Activated T-cell treated with anti-CD3 and anti-CD28 coated beads, Interleukin-2, amount 50 U/mL, for 24 hours (primary cell): ENCODE results near the gene CARD10.

Experiments used
- DNase-seq: peaks from one replicate; pipeline ENCODE4 v3.0.0-alpha.2; 2020
- H3K27ac Mint-ChIP-seq: 2 replicates; pipeline ENCODE4 v1.8.0; 2020; ENCODE audit warnings: mild to moderate bottlenecking, mixed read lengths
- H3K27me3 Mint-ChIP-seq: 2 replicates; pipeline ENCODE4 v1.8.0; 2020; ENCODE audit warnings: mixed read lengths
- H3K36me3 Mint-ChIP-seq: 2 replicates; pipeline ENCODE4 v1.8.0; 2020; ENCODE audit warnings: low read depth, mixed read lengths
- H3K4me1 Mint-ChIP-seq: 2 replicates; pipeline ENCODE4 v1.8.0; 2020; ENCODE audit warnings: low read depth, mixed read lengths
- H3K4me3 Mint-ChIP-seq: 2 replicates; pipeline ENCODE4 v1.8.0; 2020; ENCODE audit warnings: mild to moderate bottlenecking, moderate library complexity, mixed read lengths
- H3K9me3 Mint-ChIP-seq: 2 replicates; pipeline ENCODE4 v1.8.0; 2020; ENCODE audit warnings: mixed read lengths

Gene CARD10

GRCh38 chr22:37519268-37520195 is at the start of gene CARD10:
TSS of gene CARD10 (minus strand) at chr22:37519415. CDS start at chr22:37519200, 215 bp downstream.
- Mint-ChIP-seq H3K4me1 (peaks cover 6% of the 10 kb centered on the region), H3K27ac (no peak within 1 kb of the TSS), H3K4me3 (peak within 1 kb of the TSS; percentile 65), H3K36me3 (no peaks in the 10 kb centered on the region), H3K27me3 (peaks cover 52% of the 10 kb centered on the region), H3K9me3 (no peaks in the 10 kb centered on the region)
- peak; percentile 46 for DNase-seq

- H3K4me1 Mint-ChIP-seq: peaks cover 20% of the 10 kb centered on the region
- no peaks in the 10 kb centered on the region for H3K36me3 Mint-ChIP-seq
- DNase-seq: no peak
- H3K9me3 Mint-ChIP-seq: no peaks in the 10 kb centered on the region
- peaks cover 14% of the 10 kb centered on the region for H3K27me3 Mint-ChIP-seq
- H3K27ac Mint-ChIP-seq: no peak overlapping the region
- no peak overlapping the region for H3K4me3 Mint-ChIP-seq
Observed at GRCh38 chr22:37568448-37569008, 49.3 kb upstream of the CARD10 start.

DNA sequence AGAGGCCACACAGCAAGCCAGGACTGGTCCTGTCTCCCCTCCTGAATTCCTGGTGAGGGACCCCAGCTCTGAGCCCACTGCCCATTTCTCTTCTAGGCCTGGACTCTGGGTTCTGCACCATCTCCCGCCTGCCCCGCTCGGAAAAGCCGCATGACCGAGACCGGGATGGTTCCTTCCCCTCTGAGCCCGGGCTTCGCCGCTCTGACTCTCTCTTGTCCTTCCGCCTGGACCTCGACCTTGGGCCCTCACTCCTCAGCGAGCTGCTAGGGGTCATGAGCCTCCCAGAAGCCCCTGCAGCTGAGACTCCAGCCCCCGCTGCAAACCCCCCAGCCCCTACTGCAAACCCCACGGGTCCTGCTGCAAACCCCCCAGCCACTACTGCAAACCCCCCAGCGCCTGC is 48.8 kb upstream of the CARD10 start:
- no peak for DNase-seq
- no peaks in the 10 kb centered on the region for H3K9me3 Mint-ChIP-seq
- H3K27me3 Mint-ChIP-seq: peaks cover 19% of the 10 kb centered on the region
- no peak overlapping the region for H3K4me3 Mint-ChIP-seq
- H3K36me3 Mint-ChIP-seq: no peaks in the 10 kb centered on the region
- peaks cover 20% of the 10 kb centered on the region for H3K4me1 Mint-ChIP-seq
- no peak overlapping the region for H3K27ac Mint-ChIP-seq

GRCh38 chr22:37566903-37567798 is 47.9 kb upstream of the CARD10 start:
- peak overlapping the region; percentile 56 for H3K4me3 Mint-ChIP-seq
- no peaks in the 10 kb centered on the region for H3K36me3 Mint-ChIP-seq
- peaks cover 24% of the 10 kb centered on the region for H3K4me1 Mint-ChIP-seq
- peak overlapping the region; percentile 89 for H3K27ac Mint-ChIP-seq
- no peaks in the 10 kb centered on the region for H3K9me3 Mint-ChIP-seq
- H3K27me3 Mint-ChIP-seq: peaks cover 26% of the 10 kb centered on the region
- DNase-seq: peak; percentile 92

- Mint-ChIP-seq H3K9me3 (no peaks in the 10 kb centered on the region), H3K27me3 (peaks cover 34% of the 10 kb centered on the region), H3K36me3 (no peaks in the 10 kb centered on the region), H3K4me1 (peaks cover 32% of the 10 kb centered on the region), H3K27ac (peak overlapping the region; percentile 71), H3K4me3 (peak overlapping the region; percentile 15)
- peak; percentile 60 for DNase-seq
Observed at GRCh38 chr22:37566329-37566837, 47.2 kb upstream of the CARD10 start.

DNA sequence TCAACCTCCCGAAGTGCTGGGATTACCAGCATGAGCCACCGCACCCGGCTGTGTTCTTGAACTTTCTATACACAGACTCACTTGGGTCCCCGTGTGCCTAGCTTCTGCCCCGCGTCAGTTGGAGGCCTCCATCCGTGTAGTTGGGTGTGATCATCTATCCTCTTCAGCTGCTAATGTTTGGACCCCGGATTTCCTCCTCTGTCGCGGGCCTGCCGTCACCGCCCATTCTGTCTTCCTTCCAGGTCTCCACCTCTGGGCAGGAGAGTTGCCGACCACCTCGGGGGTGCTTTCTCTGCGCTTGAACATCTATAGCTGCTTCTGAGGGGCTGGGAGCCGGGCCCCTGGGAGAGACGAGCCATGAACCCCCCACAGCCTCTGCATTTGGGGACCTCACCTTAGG is 46.6 kb upstream of the CARD10 start:
- H3K27ac Mint-ChIP-seq: no peak overlapping the region
- H3K36me3 Mint-ChIP-seq: no peaks in the 10 kb centered on the region
- peaks cover 39% of the 10 kb centered on the region for H3K27me3 Mint-ChIP-seq
- DNase-seq: no peak
- H3K9me3 Mint-ChIP-seq: no peaks in the 10 kb centered on the region
- no peak overlapping the region for H3K4me3 Mint-ChIP-seq
- peaks cover 36% of the 10 kb centered on the region for H3K4me1 Mint-ChIP-seq

DNA sequence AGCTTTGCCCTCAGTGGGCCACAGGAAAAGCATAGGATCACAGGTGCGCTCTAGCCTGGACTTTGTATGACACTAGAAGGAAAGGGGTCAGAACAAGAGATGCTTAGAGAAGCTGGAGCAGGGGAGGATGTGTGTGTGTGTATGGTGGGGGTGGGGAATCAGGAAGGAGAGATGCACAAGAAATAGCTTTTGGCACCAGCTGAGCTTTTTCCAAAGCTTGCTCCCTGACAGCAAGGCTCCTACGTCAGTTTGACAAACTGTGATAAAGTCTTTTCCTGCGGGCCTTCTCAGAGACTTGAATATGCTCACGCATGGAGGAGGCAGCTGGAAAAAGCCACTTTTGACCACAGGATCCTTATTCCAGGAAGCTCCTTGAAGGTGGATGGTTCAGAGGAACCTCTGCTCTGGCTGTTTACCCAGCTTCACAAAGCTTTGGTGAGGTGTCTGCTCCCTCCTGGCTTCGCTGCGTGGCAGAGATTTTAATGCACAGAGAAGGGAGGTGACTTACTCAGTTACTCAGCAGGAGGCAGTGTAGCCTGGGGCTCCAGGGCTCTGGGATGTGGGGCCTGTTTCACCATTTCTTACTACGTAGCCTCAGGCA is 45.0 kb upstream of the CARD10 start:
- H3K9me3 Mint-ChIP-seq: no peaks in the 10 kb centered on the region
- peaks cover 38% of the 10 kb centered on the region for H3K4me1 Mint-ChIP-seq
- H3K4me3 Mint-ChIP-seq: no peak overlapping the region
- no peak overlapping the region for H3K27ac Mint-ChIP-seq
- DNase-seq: no peak
- H3K36me3 Mint-ChIP-seq: no peaks in the 10 kb centered on the region
- peaks cover 45% of the 10 kb centered on the region for H3K27me3 Mint-ChIP-seq

DNA sequence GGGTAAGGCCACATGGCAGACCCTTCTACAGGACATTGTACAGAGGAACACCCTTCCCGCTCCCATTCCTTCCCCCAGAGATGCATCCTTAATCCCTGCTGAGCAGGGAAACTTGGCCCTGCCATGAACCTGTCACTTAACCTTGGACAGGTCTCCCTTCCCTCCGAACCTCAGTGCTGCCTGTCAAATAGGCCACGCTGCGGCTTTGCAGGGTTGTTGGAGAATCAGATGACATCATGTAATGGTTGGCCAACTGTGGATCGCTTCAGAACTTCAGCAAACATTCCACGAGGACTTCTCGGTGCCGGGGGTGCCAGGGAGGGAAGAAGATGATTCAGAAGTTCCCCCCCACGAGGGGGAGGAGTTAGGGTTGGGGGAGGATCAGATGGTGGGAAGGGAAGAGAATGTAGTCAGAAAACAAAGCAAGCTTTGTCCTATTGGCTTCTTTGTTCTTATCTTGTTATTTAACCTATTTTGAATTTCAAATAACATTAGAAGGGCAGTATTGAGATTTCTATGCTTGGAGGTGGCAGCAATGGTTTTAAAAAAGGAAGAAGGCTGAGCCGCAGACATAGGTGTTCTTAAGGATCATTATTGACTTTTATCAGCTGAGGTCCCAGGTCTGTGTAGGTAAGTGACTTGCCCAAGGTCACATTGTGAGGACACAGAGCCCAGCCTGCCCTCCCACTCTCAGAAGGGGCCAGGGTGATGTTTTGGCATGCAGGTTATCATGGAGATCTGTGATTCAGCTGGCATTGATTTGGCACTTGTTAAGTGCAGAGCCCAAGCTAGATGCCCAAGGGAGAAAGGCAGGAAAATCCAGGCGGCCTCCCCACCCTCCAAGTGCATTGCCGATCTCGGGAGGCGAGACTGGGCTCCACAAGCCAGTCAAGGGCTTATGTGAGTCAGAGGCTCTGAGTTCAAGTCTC is 44.2 kb upstream of the CARD10 start:
- peaks cover 38% of the 10 kb centered on the region for H3K4me1 Mint-ChIP-seq
- no peak overlapping the region for H3K27ac Mint-ChIP-seq
- no peak for DNase-seq
- no peaks in the 10 kb centered on the region for H3K9me3 Mint-ChIP-seq
- H3K27me3 Mint-ChIP-seq: peaks cover 50% of the 10 kb centered on the region
- H3K36me3 Mint-ChIP-seq: no peaks in the 10 kb centered on the region
- no peak overlapping the region for H3K4me3 Mint-ChIP-seq

DNA sequence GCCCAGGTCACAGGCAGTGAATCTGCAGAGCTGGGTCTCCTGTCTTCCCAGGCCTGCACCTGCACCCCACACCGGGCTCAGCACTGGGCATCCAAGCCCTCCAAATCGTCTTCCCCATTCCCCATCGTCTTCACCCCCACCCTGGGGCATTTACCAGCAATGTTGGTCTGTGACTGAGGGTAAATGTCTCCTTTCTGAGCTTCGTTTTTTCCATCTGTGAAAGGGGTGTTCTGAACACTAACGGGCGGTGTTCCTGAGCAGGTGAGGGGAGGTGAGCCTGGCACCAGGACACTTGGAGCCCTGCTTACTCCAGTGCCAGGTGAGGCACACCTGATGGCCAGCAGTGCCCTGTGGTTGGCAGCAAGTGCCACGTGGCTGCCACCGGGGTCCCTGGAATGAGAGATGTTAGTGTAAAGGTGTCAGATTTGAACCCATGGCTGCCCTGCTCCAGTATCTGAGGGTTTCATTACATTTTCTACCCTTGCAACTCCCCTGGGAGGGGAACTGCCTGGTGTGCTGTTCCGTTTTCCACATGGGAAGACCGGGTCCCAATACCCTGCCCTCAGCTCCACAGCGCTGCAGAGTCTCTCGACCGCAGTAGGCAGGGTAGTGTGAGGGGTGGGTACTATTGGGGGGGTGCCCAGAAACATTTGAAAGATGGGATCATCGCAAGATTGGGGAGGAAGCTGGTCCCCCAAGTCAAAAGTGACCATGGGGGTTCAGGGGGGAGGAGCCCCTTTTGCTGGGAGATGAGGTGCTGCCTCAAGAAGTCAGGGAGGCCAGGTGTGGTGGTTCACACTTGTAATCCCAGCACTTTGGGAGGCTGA is 43.0 kb upstream of the CARD10 start:
- Mint-ChIP-seq H3K27ac (no peak overlapping the region), H3K4me3 (peak overlapping the region; percentile 47), H3K4me1 (peaks cover 34% of the 10 kb centered on the region), H3K36me3 (no peaks in the 10 kb centered on the region), H3K27me3 (peaks cover 58% of the 10 kb centered on the region), H3K9me3 (no peaks in the 10 kb centered on the region)
- DNase-seq: no peak

DNA sequence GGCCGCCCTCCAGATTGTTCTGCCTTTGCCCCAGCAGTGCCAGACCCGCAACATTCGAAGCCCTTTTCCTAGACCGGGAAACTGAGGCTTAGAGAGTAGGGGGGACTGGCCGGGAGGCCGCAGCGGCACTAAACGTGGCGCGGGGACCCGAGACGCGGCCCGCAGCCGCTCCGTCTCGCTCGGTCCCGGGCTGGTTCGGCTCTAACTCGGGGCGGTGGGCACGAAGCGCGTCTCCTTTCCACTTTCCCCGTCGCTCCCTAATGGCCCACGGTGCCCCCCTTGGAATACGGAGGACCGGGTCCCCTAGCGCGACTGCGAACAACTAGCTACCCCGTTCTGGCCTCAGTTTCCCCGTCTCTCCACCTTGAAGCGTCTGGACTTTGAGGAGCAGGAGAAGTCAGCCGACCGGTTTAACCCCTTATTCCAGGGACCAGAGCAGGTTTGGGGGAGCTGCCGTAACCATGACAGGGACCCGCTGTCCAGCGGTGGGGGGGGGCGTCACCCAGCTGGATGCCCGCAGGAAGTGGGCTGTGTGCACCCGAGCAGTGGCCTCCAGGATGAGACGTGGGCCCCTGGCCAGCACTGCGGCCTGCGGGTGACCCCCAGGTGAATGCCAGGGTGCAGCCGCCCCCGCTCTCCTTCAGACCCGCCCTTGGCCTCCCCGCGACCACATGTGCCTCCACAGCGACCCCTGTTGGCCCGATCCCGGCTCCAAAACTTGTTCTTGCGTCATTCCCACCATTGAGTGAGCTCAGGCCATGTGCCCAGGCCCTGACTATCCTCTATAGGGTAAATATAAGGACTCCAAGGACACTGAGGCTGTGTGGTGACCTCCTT is 42.2 kb upstream of the CARD10 start:
- Mint-ChIP-seq H3K9me3 (no peaks in the 10 kb centered on the region), H3K27ac (no peak overlapping the region), H3K27me3 (peaks cover 64% of the 10 kb centered on the region), H3K36me3 (no peaks in the 10 kb centered on the region), H3K4me3 (peak overlapping the region; percentile 47), H3K4me1 (peaks cover 25% of the 10 kb centered on the region)
- peak; percentile 90 for DNase-seq

DNA sequence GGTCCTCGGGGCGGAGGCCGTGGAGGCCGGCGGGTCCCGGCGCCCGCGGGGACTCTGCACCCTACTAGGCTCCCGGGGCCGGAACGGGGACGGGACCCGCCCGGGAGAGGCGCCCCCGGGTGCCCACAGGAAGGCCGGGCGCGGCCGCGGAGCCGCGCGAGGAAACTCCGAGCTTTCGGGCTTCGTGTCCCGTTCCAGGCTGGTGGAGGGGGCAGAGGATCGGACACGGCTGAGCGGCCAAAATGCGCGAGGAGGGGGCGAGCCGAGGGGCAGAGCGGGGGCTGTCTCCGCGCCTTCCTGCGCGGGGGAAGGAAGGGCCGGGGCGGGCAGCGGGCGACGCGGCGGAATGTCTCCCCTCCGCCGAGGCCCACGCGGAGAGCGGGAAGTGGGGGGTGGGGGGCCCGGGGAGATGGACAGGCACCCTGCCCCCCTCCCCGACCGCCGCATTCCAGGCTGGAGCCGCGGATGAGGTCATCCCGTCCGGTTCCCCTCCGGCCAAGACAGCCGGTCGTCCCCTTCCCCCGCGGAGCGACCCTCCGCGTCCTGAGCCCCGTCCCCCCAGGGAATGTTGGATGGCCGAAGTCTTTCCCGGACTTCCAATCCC is 41.5 kb upstream of the CARD10 start:
- Mint-ChIP-seq H3K4me1 (peaks cover 18% of the 10 kb centered on the region), H3K9me3 (no peaks in the 10 kb centered on the region), H3K27ac (no peak overlapping the region), H3K36me3 (no peaks in the 10 kb centered on the region), H3K27me3 (peaks cover 68% of the 10 kb centered on the region), H3K4me3 (peak overlapping the region; percentile 47)
- peak; percentile 45 for DNase-seq
